IMR-90 (cell line): ENCODE results near the gene PLD5. TPM values are rescaled to one million over a fixed set of nuclear protein-coding genes. Genes with fewer than 3 reads are reported as not detected.

ENCODE experiments used
- ATAC-seq: fragments of 200-7000 bp; cut with Tn5 transposase; 2 replicates; pipeline ENCODE4 v1.9.1; 2020; ENCODE audit warnings: low read depth, mild to moderate bottlenecking, moderate library complexity
- BruUV-seq: library from RNA; stranded (reverse); fragments of 400-500 nt; replicated peaks from 2 replicates; lab custom pipeline; 2021; lab: Mats Ljungman, UMichigan
- CTCF ChIA-PET: fragments of 300-600 bp; formaldehyde crosslinking; extraction: SDS; loops from one replicate; lab custom pipeline; 2021; ENCODE audit warnings: antibody characterized with exemption; lab: Yijun Ruan, JAX
- POLR2A ChIA-PET: fragments of 300-600 bp; sonication (Branson Sonifier 250); formaldehyde crosslinking; loops from one replicate; lab custom pipeline; 2022; ENCODE audit warnings: antibody characterized with exemption; ENCODE audit not compliant: unreplicated experiment; lab: Charles Lee
- DNase-seq: peaks from one replicate; pipeline ENCODE4 v3.0.0; 2013
- H2AFZ ChIP-seq: replicated peaks from 2 replicates; pipeline ENCODE3; 2013; ENCODE audit warnings: low read length, mild to moderate bottlenecking; ENCODE audit not compliant: poor library complexity
- H2AK5ac ChIP-seq: 2 replicates; pipeline ENCODE4 v1.6.1; 2013; ENCODE audit warnings: low read depth, low read length, inconsistent platforms
- H2AK9ac ChIP-seq: replicated peaks from 2 replicates; pipeline ENCODE3; 2013; ENCODE audit warnings: mild to moderate bottlenecking, low read depth, low read length, moderate library complexity; ENCODE audit not compliant: poor library complexity
- H2BK120ac ChIP-seq: 2 replicates; pipeline ENCODE4 v1.6.1; 2013; ENCODE audit warnings: low read depth, low read length, inconsistent platforms
- H2BK15ac ChIP-seq: 3 replicates; pipeline ENCODE4 v1.6.1; 2013; ENCODE audit warnings: low read depth, low read length, inconsistent platforms
- H2BK20ac ChIP-seq: 2 replicates; pipeline ENCODE4 v1.6.1; 2013; ENCODE audit warnings: low read depth, mild to moderate bottlenecking, inconsistent platforms, low read length, moderate library complexity
- H2BK5ac ChIP-seq: 2 replicates; pipeline ENCODE4 v1.6.1; 2013; ENCODE audit warnings: mild to moderate bottlenecking, low read depth, low read length, inconsistent platforms; ENCODE audit not compliant: poor library complexity, severe bottlenecking
- H3K14ac ChIP-seq: replicated peaks from 2 replicates; pipeline ENCODE4 v1.6.1; 2013; ENCODE audit warnings: low read depth, low read length, inconsistent platforms
- H3K18ac ChIP-seq: 2 replicates; pipeline ENCODE4 v1.6.1; 2013; ENCODE audit warnings: low read depth, low read length, control low read depth
- H3K23ac ChIP-seq: 2 replicates; pipeline ENCODE4 v1.6.1; 2013; ENCODE audit warnings: low read depth, low read length, inconsistent platforms
- H3K27ac ChIP-seq: 2 replicates; pipeline ENCODE4 v1.5.1; 2013; ENCODE audit warnings: mild to moderate bottlenecking, control low read depth, low read length; ENCODE audit not compliant: insufficient read depth
- H3K27me3 ChIP-seq: 2 replicates; pipeline ENCODE4 v1.6.1; 2013; ENCODE audit warnings: low read length; ENCODE audit not compliant: control insufficient read depth, insufficient read depth
- H3K36me3 ChIP-seq: 2 replicates; pipeline ENCODE4 v1.6.1; 2013; ENCODE audit warnings: low read length, mixed read lengths; ENCODE audit not compliant: control insufficient read depth, insufficient read depth
- H3K4ac ChIP-seq: 2 replicates; pipeline ENCODE4 v1.6.1; 2013; ENCODE audit warnings: low read depth, low read length, inconsistent platforms
- H3K4me1 ChIP-seq: 2 replicates; pipeline ENCODE4 v1.6.1; 2013; ENCODE audit warnings: low read length, mixed read lengths; ENCODE audit not compliant: control insufficient read depth, insufficient read depth
- H3K4me2 ChIP-seq: 2 replicates; pipeline ENCODE4 v1.6.1; 2013; ENCODE audit warnings: low read depth, mild to moderate bottlenecking, control low read depth, low read length, moderate library complexity
- H3K4me3 ChIP-seq: 2 replicates; pipeline ENCODE4 v1.5.1; 2013; ENCODE audit warnings: low read depth, mild to moderate bottlenecking, control low read depth, low read length, moderate library complexity; ENCODE audit not compliant: insufficient read depth
- H3K56ac ChIP-seq: 2 replicates; pipeline ENCODE4 v1.6.1; 2013; ENCODE audit warnings: low read length, inconsistent platforms; ENCODE audit not compliant: insufficient read depth; ENCODE audit errors: extremely low read depth
- H3K79me1 ChIP-seq, 2 experiments: 2 replicates each; pipeline ENCODE4 v1.6.1; 2013; ENCODE audit warnings: low read length in 2 of 2, inconsistent platforms in 1 of 2, low read depth in 1 of 2
- H3K9ac ChIP-seq: 2 replicates; pipeline ENCODE4 v1.6.1; 2013; ENCODE audit warnings: low read depth, low read length, control low read depth
- H3K9me1 ChIP-seq: 2 replicates; pipeline ENCODE4 v1.6.1; 2013; ENCODE audit warnings: low read length, inconsistent platforms; ENCODE audit not compliant: insufficient read depth
- H3K9me3 ChIP-seq: 2 replicates; pipeline ENCODE4 v1.6.1; 2013; ENCODE audit warnings: low read length; ENCODE audit not compliant: control insufficient read depth, insufficient read depth
- H4K20me1 ChIP-seq: 2 replicates; pipeline ENCODE4 v1.6.1; 2013; ENCODE audit warnings: low read length, inconsistent platforms; ENCODE audit not compliant: insufficient read depth
- H4K5ac ChIP-seq: 2 replicates; pipeline ENCODE4 v1.6.1; 2013; ENCODE audit warnings: mild to moderate bottlenecking, low read depth, low read length, control low read depth
- H4K8ac ChIP-seq, 2 experiments: 2 replicates each; pipeline ENCODE4 v1.6.1; 2013; ENCODE audit warnings: low read depth in 2 of 2, low read length in 2 of 2, control low read depth in 1 of 2, inconsistent platforms in 1 of 2
- H4K91ac ChIP-seq: 2 replicates; pipeline ENCODE4 v1.6.1; 2013; ENCODE audit warnings: low read depth, low read length, inconsistent platforms; ENCODE audit not compliant: insufficient read depth
- CEBPB ChIP-seq: IDR thresholded peaks from 2 replicates; pipeline ENCODE4 v1.6.1; 2012; ENCODE audit warnings: low read depth, low read length, improper control_type of control experiment
- CHD1 ChIP-seq: IDR thresholded peaks from 2 replicates; pipeline ENCODE4 v1.6.1; 2012; ENCODE audit warnings: low read depth, low read length, improper control_type of control experiment
- FOS ChIP-seq: fragments of 150-350 bp; IDR thresholded peaks from 2 replicates; pipeline ENCODE4 v1.6.1; 2016; ENCODE audit warnings: low read depth, low read length
- MAFK ChIP-seq: IDR thresholded peaks from 2 replicates; pipeline ENCODE4 v1.6.1; 2012; ENCODE audit warnings: low read depth, low read length, improper control_type of control experiment
- MAZ ChIP-seq: IDR thresholded peaks from 2 replicates; pipeline ENCODE4 v1.6.1; 2012; ENCODE audit warnings: low read depth, mild to moderate bottlenecking, low read length, improper control_type of control experiment, moderate library complexity, borderline replicate concordance
- MXI1 ChIP-seq: IDR thresholded peaks from 2 replicates; pipeline ENCODE4 v1.6.1; 2012; ENCODE audit warnings: low read depth, mild to moderate bottlenecking, low read length, moderate library complexity, borderline replicate concordance
- NFE2L2 ChIP-seq: fragments of 150-350 bp; IDR thresholded peaks from 2 replicates; pipeline ENCODE4 v1.6.1; 2016; ENCODE audit warnings: low read depth, mild to moderate bottlenecking, low read length
- RAD21 ChIP-seq: IDR thresholded peaks from 2 replicates; pipeline ENCODE4 v1.6.1; 2012; ENCODE audit warnings: low read length, improper control_type of control experiment
- RCOR1 ChIP-seq: IDR thresholded peaks from 2 replicates; pipeline ENCODE4 v1.6.1; 2012; ENCODE audit warnings: mild to moderate bottlenecking, low read length, improper control_type of control experiment; ENCODE audit not compliant: insufficient replicate concordance
- RFX5 ChIP-seq: IDR thresholded peaks from 2 replicates; pipeline ENCODE4 v1.8.0; 2012; ENCODE audit warnings: low read depth, mild to moderate bottlenecking, low read length, moderate library complexity
- SMC3 ChIP-seq: fragments of 150-350 bp; IDR thresholded peaks from 2 replicates; pipeline ENCODE4 v1.6.1; 2016; ENCODE audit warnings: low read depth, mild to moderate bottlenecking, antibody characterized with exemption, low read length, moderate library complexity
- WGBS, 2 experiments: methylation state at CpG; one replicate each; pipeline versions ENCODE4 v1.1.5 to v1.1.7; 2013; ENCODE audit warnings: missing lambda C conversion rate in 2 of 2; ENCODE audit not compliant: insufficient read length in 1 of 2; ENCODE audit errors: extremely low coverage in 2 of 2; 5-methylcytosine and 5-hydroxymethylcytosine counted together
- dilution Hi-C: fragments of 300-500 bp; cut with HindIII; formaldehyde crosslinking; loops from one replicate; pipeline ENCODE4 v1.14.3; 2018; ENCODE audit warnings: low sequenced_read_pairs; ENCODE audit not compliant: unreplicated experiment
- in situ Hi-C: fragments of 300-500 bp; cut with MboI; formaldehyde crosslinking; loops from 3 replicates; pipeline ENCODE4 v1.14.3; 2019; ENCODE audit warnings: low sequenced_read_pairs, inconsistent platforms, mixed read lengths
- intact Hi-C: fragments of 100-400 bp; cut with micrococcal nuclease; formaldehyde crosslinking; loops from 2 replicates; pipeline ENCODE4 v1.10.0; 2022
- polyA plus RNA-seq, 3 experiments: library from polyadenylated mRNA; depleted of rRNA; stranded (reverse); fragments of >200 nt; gene quantifications; 2 replicates each; pipeline ENCODE4 v1.2.3, GENCODE V29; 2012; ENCODE audit warnings: low replicate concordance in 1 of 3
- total RNA-seq: library from RNA; depleted of rRNA; stranded (reverse); fragments of >200 nt; gene quantifications from 2 replicates; pipeline ENCODE4 v1.2.3, GENCODE V29; 2012
- TF ChIP-seq, protein P1 (sequence below): fragments of 150-350 bp; IDR thresholded peaks from 2 replicates; pipeline ENCODE4 v1.6.1; 2017; ENCODE audit warnings: mild to moderate bottlenecking, antibody characterized with exemption, low read length, low read depth
- TF ChIP-seq, protein P2 (sequence below): fragments of 150-350 bp; IDR thresholded peaks from 2 replicates; pipeline ENCODE4 v1.6.1; 2016; ENCODE audit warnings: low read depth, mild to moderate bottlenecking, low read length, moderate library complexity, borderline replicate concordance

PLD5 gene
- total and polyA plus RNA-seq, 2 of the 4 experiments (the other 2 are of a cell fraction), result not detected

DNA sequence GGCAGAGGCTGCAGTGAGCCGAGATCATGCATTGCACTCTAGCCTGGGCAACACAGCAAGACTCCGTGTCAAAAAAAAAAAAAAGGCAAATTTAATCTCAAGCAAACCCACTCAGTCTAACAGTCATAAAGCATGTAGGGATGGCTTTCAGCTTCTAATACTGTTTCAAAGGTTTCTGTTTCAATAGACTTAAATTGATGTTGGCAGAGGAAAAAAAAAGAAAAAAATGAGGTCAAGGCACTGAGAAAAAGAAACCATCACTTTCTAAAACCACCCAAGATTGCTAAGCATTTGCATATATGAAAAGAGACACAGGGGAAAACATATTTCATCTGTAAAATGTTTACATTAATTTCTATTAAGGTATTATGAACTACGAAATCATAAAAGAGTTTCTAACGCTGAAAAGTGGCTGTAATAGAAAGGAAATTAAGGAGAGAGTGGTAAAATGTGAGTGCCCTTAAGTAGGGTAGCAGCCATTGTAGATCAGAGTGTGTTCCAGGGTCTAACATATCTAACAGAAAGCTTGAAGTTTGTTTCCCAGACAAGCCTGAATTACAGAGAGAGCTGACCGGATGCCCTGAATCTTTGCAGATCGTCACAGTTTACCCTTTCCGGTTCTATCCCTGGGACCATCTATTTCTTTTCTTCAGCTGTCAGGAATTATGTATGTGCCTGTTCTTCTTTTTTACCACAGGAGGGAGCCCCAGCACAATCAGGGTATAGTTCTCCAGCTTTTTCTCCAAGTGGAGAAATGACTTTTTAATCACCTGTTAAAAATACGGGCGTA is 70.0 kb downstream of the PLD5 start (continued):
- TF ChIP-seq MXI1, result no peak

DNA sequence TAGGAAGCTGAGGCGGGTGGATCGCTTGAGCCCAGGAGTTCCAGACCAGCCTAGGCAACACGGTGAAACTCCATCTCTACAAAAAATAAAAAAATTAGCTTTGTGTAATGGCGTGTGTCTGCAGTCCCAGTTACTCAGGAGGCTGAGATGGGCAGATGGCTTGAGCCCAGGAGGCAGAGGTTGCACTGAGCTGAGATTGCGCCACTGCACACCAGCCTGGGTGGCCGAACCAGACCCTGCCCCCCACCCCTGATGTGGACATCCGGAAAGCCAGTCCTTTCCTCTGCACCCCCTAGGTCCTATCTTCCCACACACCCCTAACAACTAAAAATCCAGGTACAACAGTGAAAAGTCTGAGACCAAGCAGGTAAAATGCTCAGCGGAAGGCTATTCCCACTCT is 71.9 kb downstream of the PLD5 start:
- ChIA-PET POLR2A (no interaction called here), CTCF (no interaction called here)
- no peaks in the 10 kb centered on the region for H3K4me1 ChIP-seq
- H2BK5ac ChIP-seq, result no peak overlapping the region
- H3K18ac ChIP-seq, result no peak overlapping the region
- no peak overlapping the region for H3K14ac ChIP-seq
- H3K23ac ChIP-seq, result no peak overlapping the region
- no peaks in the 10 kb centered on the region for H3K79me1 ChIP-seq
- H2AK9ac ChIP-seq, result no peak overlapping the region
- no peak overlapping the region for H3K4me2 ChIP-seq
- H2BK20ac ChIP-seq, result no peak overlapping the region
- no peak overlapping the region for H2BK120ac ChIP-seq
- no peak overlapping the region for H4K91ac ChIP-seq
- no peaks in the 10 kb centered on the region for H4K20me1 ChIP-seq
- no peak overlapping the region for H3K4ac ChIP-seq
- no peaks in the 10 kb centered on the region for H3K36me3 ChIP-seq
- dilution Hi-C loops, result no loop called here
- no peaks in the 10 kb centered on the region for H3K9me1 ChIP-seq
- no peak overlapping the region for H3K9ac ChIP-seq
- H4K5ac ChIP-seq, result no peak overlapping the region
- no peak overlapping the region for H2BK15ac ChIP-seq
- H3K56ac ChIP-seq, result no peak overlapping the region
- no peak overlapping the region for H2AK5ac ChIP-seq
- no peak for ATAC-seq
- peaks cover 9% of the 10 kb centered on the region; the same call in 1 of the 2 replicates for H3K9me3 ChIP-seq
- DNase-seq, result no peak
- no TSS peak for BruUV-seq
- no peak overlapping the region for H2AFZ ChIP-seq
- in situ Hi-C loops, result loop anchor here (25.0 kb wide), 1 partner anchor 860 kb away; no protein-coding TSS in a partner anchor
- intact Hi-C loops, result no loop called here
- H4K8ac ChIP-seq, result no peak overlapping the region
- no peak overlapping the region for H3K27ac ChIP-seq
- H3K4me3 ChIP-seq, result no peak overlapping the region
- no CpG with 5 or more reads among the region's 8 CpGs for WGBS, 2 experiments
- no peaks in the 10 kb centered on the region for H3K27me3 ChIP-seq
- TF ChIP-seq, protein P1, sequence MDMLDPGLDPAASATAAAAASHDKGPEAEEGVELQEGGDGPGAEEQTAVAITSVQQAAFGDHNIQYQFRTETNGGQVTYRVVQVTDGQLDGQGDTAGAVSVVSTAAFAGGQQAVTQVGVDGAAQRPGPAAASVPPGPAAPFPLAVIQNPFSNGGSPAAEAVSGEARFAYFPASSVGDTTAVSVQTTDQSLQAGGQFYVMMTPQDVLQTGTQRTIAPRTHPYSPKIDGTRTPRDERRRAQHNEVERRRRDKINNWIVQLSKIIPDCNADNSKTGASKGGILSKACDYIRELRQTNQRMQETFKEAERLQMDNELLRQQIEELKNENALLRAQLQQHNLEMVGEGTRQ, result no peak
- TF ChIP-seq RCOR1, result no peak
- no peak for TF ChIP-seq MXI1
- TF ChIP-seq CEBPB, result no peak
- TF ChIP-seq, protein P2, sequence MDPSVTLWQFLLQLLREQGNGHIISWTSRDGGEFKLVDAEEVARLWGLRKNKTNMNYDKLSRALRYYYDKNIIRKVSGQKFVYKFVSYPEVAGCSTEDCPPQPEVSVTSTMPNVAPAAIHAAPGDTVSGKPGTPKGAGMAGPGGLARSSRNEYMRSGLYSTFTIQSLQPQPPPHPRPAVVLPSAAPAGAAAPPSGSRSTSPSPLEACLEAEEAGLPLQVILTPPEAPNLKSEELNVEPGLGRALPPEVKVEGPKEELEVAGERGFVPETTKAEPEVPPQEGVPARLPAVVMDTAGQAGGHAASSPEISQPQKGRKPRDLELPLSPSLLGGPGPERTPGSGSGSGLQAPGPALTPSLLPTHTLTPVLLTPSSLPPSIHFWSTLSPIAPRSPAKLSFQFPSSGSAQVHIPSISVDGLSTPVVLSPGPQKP, result no peak
- TF ChIP-seq MAZ, result no peak
- TF ChIP-seq SMC3, result no peak
- TF ChIP-seq FOS, result no peak
- TF ChIP-seq RFX5, result no peak
- TF ChIP-seq CHD1, result no peak
- no peak for TF ChIP-seq NFE2L2
- no peak for TF ChIP-seq RAD21
- no peak for TF ChIP-seq MAFK
